Superior temporal gyrus (tissue), 1 donor: ENCODE measurements around the gene TBX3.

Experiments used
- DNase-seq: peaks from one replicate; pipeline ENCODE4 v3.0.0-alpha.2; 2016; ENCODE audit errors: extremely low spot score

Gene TBX3

DNA sequence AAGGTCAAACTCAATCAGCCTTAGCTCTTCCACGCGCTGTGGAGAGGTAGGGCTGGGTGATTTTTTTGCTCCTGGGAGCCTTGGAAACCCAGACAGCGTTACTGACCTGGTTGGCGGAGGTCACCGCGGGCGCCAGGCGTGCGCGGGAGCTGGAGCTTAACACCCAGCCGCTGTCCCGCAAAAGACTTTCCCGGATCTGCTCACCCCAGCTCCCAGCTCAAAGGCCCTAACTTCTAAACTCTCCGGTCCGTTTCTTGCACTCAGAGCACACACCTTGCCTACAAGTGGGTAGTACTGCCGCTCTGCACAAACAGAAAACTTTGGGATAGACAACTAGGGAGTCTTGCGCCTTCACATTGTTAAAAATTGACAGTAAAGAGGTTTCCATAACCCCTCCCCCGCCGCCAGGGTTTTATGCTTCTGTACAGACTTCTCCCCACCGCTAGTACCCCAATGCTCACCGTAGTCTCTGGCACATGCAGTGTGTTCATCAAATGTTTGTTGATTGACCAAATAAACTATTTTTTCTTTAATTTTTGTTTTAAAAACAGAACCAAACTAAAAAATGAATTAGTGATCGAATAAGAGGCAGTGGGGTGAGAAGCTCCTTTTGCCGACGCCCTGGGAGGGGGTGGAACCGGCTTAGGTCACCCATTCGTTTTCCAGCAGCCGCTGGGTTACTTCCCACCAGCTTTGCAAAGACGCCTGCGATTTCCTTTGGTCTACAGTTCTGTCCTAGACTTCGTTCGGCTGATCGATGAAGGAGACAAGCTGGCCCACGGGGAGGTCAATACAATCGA, 12.7 kb upstream of the TBX3 start:
- no peak for DNase-seq

DNA sequence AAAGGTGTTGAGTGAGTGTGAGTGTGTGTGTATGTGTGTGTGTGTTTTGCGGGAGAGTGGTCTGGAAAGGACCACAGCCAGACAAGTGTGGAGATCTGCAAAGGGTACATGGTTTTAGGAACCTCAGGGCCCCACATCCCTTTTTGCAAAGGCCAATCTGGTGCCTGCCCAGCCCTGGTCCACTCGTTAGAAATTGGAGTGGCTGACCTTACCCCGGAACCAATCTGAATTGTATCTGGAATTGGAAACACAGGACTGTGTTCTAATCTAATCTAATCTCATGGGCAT, 11.3 kb upstream of the TBX3 start:
- no peak for DNase-seq

DNA sequence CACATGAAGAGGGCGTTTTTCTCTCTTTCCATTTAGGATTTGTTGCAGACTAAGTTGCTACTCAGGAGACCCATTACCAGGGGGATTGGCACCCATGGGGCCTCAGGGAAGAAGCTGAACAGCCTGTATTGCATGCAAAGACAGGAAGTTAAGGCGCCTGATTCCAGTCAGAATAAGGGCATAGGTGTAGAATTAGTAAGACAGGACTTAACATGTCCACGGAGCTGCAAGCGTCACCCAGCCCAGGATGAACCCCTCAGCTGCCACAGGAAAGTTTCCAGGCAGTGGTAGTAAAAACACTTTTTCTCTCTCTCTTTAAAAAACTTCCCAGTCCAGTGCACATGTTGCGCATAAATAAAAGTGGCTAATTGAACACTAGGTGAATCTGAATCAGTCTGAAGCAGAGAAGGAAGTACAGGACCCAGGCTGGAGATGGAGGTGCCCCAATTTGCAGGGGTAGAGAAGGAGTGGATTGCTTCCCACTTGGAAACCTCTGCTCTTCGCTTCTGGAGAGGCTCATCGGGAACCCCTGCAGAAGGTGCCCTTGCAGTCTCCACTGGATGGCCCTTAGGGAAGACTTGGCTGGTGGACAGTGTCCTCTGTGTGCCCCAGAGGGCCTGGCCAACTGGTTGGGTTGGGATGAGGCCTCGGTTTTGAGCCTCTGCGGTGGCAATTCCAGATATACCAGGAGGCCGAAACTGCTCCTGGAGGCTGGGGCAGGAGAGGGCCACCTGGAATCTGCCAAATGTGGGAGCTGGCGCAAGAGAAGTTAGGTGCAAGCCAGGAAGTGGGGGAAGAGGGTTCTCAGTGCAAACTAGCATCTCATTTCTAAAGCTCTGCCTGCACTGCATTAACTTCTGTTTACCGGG, 10.7 kb upstream of the TBX3 start:
- DNase-seq = no peak

DNA sequence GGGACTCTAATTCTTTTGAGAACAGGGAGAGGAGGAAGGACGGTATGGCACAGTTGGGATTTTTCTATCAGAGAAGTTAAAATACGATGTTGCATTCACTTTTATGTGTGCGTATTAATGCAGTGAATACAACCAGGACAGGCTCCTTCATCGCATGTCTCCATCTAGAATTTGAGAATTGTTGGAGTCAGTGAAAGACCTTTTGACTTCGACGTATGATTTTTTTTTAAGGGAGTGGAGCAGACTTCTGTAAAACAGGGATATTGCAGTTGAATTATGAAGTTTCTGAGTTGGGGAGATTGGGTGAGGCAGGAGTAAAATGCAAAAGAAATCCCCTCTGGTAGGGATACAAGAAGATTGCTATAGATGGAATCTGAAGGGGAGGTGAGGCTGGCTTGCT, 9.6 kb upstream of the TBX3 start:
- no peak for DNase-seq

DNA sequence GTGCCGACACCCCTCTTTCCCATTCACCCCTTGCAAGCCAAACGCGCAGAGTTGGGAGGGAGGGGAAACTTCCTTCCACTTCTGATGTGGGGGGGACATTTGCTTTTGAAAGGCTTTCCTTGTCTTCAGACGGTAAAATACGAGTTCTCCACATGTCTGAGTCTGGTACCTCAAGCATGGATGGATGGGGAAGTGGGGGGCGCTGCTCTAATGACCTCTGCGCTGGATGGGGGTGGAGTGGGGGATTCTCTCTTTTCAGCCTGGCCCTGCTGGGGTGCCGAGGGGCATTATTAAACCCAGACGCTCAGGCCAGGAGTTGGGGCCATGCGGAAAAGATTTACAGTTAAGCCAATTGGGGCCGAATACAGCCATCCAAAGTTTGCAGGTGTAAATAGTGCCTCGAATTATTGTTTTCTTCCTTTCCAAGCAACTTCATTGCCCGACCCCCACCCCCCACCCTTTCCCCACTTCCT, 9.1 kb upstream of the TBX3 start:
- no peak for DNase-seq

DNA sequence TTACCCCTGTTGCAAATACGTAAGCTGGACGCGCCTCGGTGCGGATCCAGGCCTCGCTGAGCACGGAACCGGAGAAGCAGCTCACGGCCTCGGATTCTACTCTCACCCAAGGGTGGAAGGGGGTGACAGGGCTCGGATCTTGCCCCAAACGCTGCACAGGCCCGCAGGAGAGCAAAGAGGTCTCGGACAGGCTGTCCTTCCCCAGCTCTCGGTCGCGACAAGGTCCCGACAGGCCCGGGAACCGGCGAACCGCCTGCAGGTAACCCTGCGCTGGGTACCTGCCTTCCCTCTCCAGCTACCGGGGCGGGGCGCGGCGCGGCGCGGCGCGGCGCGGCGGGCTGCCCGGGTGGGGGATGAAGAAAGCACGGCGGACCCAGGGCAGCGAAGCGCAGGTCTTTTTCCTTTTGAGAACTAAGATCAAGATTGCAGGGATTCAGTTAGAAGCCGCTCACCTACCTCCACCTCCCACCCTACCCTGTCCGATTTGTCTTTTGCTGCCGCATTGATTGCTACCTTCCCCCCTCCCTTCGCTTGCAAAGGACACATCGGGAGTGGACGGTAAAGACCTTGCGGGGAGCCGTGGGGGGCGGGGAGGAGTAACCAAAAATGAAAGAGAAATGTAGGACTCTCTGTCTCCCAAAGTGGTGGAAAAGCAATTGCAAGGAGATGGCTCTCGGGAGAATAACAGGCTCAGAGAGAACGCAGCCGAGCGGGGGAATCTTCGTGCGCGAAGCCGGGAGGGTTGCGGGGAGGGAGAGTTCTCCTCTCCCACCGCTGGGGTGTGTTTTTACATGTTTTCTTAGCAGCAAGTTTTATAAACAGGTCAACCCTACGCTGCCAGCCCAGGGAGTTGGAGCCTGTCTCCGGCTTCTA, 8.4 kb upstream of the TBX3 start:
- no peak for DNase-seq

DNA sequence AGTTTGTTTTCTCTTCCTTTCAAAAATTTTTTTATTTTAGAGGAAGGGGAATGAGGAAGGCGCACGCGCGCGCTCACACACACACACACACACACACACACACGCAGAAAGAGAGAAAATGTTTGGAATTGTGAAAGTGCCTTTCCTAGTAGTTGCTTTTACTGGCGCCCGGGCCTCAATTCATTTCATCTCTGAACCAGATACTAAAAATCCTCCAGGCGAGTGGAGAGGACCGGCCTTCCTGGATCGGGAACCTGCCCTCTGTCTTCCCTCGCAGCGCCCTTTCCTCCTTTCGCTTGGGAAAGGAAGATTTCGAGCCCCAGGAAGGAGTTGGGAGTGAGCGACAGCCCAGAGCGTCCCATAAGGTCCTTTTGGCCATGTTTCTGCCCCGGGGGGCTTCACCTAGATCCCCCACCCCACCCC, 7.8 kb upstream of the TBX3 start:
- DNase-seq = no peak

DNA sequence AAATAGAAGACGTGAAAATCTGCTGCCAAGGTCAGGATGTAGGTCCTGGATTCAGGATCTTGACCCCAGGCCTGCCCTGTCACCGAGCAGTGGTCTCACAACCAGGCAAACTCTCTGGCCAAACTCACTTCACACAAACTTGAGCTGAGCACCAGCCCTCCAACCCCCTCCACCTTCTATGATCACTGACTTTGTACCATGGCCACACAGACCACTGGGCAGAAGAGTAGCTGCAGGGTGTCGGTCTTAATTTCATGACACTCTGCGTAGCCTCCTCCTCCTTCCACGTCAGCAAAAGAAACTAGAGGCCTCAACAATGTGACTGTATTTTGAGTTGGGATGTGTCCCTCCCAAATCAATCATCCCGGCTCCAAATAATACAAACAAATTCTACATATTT, 7.2 kb upstream of the TBX3 start:
- no peak for DNase-seq

DNA sequence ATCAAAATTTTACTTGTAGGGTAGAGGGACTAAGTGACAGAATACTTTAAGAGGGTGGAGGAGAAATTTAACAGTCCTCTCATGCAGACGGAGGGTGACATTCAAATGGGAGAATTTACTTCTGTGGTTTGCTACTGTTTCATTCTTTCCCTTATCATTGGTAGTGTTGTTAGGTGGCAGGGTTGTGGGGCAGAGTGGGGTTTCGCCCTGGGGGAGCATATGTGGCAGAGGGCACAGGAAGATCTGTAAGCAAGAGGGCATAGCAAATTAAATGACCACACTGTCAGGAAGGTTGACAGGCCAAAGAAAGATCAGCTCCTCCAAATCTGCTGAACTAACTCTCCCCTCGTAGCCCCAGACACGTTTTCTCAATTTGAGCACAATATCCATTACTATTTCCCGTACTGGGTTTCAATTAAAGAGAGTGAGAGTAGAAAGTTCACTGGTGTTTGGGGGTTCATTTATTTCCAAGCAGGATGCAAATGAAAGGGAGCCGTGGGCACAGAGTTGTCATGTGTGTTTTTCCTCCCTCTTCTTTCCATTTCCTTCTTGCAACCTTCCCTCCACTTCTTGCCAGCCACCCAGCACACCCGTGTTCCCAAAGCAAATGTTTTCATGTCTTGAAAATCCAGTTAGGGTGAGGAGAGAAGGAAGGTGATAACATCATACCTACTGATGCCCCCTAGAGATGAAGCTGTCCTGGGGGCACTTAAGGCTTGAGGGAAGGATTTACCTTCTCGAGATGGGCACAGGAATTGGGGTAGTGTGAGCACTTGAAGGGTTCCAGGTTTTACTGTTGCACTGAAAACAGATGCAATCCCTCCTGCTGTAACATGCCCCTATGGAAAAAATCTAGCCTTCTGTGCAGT, 6.5 kb upstream of the TBX3 start:
- no peak for DNase-seq

DNA sequence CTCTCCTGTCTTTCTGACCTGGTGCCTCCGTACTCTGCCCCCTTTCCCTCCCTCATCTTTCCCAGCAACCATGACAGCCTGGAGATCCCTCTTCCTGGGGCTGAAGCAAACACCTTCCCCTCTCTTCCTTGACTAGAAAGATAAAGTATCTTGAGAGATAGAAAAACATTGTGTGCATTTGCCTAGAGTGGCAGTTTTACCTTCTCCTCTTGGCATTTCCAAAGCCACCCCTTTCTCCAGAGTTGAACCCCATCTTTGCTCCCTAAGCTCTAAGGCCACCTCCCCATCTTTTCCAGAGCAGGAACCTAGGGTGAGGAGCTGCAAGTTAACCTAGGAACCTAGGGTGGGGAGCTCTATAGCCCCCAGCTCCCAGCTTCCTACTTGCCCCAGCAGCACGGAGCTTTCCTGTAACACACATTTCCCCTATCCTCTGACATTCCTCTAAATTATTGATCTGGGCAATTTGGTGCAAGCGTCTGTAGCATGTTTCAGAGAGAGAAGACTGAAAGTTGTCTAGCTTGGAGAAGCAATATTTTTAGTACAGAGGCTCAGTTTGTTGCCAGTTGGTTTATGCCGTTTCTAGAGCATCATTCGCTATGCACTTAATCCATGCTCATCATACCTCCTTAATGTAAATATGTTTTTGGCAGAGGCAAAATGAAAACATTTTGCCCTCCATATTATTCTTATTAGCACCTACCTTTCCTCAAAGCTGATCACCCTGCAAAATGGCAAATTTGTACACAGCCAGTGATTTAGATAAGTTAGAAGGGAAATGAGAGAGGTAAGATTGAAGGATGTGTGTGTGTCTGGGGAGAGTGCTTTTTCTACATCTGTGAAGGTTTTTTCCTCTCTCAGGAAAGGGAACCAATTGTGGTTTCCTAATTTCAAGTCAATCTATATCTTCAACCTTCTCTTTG, 5.4 kb upstream of the TBX3 start:
- DNase-seq = no peak

DNA sequence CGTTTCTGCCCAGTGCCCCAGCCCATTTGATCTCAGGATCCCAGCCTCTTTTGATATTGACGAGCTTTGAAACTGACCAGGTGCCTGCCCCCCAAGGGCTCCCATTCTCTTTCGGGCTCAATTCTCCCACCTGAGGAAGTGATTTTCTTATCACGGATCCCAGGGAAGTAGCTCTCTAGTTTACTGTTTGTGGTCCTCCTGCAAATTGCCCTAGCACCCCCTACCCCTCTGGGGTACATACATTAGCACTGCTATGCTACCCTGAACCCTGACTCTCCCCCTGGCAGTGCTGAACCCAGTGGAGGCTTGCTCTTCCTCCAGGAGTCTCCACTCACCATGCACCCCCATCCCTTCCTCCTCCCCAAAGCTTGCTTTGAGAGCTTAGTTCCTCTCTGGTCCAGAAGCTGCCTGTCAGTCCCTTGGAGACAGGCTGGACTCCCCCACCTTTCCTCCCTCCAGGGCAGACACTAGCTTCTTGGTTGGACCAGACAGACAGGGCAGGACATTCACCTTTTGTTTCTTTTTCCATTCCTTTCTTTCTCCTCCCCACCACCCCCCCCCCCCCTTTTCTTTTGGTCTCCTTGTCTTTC, 4.4 kb upstream of the TBX3 start:
- DNase-seq = no peak

DNA sequence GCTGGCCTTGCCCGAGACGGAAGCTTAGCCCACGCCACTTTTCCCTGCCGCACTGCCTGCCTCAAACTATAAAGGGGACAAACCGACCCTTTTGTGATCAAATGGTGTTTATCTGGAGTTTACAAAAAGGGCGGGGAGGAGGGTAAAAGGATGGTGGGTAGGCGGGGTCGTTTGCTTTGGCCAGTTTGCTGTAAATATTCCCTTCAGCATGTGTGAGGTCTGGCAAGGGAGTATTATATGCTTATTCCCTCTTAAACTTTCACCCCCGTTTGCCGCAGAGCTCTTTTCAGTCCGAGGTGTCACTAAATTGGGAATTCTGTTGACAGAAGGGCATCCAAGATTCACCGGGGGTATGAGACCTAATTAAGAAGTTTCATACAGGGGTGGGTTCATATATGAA, 3.8 kb upstream of the TBX3 start:
- no peak for DNase-seq

DNA sequence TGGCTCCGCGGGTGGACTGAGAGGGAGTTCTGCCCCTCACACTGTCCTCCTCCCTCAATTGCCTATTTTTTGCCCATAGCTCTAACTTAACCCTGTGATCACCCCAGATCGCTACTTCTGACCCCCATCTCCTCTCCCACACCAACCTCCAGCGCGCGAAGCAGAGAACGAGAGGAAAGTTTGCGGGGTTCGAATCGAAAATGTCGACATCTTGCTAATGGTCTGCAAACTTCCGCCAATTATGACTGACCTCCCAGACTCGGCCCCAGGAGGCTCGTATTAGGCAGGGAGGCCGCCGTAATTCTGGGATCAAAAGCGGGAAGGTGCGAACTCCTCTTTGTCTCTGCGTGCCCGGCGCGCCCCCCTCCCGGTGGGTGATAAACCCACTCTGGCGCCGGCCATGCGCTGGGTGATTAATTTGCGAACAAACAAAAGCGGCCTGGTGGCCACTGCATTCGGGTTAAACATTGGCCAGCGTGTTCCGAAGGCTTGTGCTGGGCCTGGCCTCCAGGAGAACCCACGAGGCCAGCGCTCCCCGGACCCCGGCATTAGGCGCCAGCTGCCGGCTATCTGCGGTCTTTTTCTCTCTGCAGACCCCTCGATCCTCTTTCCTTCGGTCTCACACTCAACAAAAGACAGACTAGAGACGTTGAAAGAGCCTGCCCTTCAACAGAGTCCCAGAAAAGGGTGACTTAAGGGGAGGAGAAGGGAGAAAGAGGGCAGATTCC, 3.0 kb upstream of the TBX3 start:
- no peak for DNase-seq

DNA sequence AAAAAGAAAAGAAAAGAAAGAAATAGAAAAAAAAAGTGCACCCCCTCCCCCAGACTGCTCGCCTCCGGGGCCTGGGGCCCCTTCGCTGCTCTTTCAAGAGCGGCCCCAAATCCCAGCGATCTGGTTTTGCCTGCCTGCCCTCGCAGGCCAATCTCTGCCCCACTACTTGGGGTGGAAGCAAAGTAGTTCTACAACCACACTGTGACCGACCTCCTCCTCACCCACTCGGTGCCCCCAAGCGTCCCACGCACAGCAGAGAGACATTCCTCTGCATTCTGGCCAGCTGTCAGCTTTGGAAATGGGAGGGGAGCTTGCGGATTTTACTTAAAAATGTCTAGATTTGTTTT, 2.4 kb upstream of the TBX3 start:
- no peak for DNase-seq

DNA sequence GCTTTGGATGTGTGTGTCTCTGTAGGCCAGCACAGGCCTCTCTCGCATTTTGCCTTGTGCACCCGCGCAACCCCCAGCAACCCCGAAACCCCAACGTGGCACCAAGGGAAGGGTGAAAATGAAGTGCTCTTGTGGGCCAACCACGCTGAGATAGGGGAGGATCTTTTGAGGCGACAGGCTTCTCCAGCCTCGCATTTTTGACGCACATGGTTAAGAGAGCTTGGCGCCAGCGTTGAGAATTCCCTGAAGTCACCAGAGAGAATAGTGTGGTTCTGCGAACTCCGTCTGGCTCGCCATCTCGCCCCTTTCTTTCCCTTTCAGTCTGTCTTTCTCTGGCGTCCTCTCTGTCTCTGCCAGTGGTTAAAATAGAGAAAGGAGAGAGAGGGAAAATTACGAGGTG, 1.9 kb upstream of the TBX3 start:
- no peak for DNase-seq

DNA sequence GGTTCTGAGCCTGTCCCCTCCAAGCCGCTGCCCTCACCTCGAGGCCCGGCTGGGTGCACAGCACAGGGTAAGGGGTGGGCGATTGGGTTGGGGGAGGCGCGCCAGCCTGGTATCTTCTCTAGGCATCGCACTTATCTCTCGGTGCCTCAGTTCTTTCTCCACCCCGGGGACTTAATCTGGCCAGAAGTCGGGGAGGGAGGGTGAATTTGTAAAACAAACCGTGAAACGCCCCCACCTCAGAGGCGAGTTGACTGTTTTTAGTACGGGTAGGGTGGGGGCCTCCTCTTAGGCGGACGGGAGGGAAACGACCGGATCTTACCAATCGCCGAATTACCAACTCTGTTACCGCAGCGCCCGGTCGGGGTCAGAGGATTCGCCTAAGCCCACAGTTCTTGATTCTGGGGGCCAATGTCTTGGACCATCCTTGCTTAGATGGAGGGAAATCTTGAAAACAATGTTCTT, 1.4 kb upstream of the TBX3 start:
- no peak for DNase-seq

DNA sequence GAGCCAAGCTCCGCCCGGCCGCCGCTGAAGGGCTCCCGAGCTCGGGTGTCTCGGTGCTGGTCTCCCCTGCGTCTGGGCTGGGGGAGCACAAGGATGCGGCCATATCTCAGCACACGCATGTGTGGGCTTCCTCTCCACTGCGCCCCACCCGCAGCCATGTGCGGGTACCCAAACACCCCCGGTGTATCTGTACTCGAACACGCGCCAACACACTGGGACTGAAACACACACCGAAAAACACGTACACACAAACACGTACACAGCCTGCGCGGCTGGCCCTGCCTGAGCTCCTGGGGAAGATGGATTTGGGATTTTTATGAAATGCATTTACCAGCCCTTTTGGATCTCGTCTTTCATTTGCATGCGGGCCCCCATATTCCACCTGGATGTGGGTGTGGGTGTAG, 897 bp upstream of the TBX3 start:
- no peak for DNase-seq

DNA sequence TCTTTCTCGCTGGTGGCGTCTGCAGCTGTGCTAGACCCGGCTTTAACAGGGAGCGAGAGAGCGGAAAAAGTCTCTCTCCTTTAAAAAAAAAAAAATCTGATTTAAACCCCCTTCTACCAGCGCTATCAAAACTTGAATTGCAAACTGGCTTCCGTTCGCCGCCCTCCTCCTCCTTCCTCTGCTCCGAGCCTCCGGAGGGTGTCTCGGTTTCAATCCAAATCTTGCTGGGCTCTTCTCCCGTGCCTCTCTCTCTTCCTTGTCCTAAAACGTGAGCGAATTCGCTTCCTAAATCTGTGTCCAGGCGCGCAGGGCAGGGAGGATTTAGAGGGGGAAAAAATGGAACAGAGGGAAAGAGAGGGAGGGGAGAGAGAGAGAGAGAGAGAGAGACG, 272 bp downstream of the TBX3 start:
- no peak for DNase-seq
